ENCODE measurements around the gene UBTD1.

UBTD1 gene

DNA sequence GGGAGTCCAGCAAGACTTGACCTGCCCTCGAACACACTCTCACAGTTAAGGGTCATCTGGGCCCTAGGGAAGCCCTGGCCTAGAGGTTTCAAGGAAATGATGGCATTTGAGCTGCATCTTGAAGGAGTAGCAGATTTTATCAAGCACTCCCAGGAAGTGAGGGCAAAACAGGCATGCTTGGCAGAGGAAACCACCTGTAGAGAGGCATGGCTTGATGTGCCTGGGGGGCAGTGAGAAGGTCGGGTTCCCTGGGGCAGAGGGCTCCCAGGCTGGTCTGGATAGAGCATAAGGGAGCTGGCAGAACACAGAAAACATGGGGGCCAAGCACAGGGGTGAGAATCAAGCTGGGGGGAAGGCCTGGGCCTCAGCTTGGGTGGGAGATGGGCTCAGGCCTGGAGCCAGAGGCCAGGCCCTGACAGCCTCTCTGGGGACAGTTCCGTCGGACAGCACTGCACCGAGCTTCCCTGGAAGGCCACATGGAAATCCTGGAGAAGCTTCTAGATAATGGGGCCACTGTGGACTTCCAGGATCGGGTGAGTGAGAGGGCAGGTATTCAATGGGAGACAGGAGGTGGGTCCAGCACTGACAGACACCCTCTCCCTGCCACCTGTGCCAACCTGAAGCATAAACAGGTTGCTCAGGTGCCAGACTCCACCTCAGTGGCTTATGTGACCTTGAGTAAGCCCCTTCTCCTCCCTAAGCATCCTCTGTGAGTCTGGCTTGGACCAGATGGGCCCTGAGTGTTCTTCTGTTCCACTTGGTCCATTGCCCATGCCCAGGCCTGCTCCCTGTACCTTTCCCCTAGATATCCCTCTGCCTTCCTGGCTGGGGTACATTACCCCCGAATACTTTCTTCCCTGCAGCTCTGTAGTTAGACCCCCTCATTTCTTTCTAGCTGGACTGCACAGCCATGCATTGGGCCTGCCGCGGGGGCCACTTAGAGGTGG, 82.0 kb downstream of the UBTD1 start:
- no peak for FAIRE-seq
- no peak for DNase-seq (ENCODE audit: insufficient read length, low spot score)
- TF ChIP-seq, protein P1, sequence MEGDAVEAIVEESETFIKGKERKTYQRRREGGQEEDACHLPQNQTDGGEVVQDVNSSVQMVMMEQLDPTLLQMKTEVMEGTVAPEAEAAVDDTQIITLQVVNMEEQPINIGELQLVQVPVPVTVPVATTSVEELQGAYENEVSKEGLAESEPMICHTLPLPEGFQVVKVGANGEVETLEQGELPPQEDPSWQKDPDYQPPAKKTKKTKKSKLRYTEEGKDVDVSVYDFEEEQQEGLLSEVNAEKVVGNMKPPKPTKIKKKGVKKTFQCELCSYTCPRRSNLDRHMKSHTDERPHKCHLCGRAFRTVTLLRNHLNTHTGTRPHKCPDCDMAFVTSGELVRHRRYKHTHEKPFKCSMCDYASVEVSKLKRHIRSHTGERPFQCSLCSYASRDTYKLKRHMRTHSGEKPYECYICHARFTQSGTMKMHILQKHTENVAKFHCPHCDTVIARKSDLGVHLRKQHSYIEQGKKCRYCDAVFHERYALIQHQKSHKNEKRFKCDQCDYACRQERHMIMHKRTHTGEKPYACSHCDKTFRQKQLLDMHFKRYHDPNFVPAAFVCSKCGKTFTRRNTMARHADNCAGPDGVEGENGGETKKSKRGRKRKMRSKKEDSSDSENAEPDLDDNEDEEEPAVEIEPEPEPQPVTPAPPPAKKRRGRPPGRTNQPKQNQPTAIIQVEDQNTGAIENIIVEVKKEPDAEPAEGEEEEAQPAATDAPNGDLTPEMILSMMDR (IDR thresholded peaks at IDR 0.05; ENCODE audit: insufficient read depth, missing control alignments): no peak

DNA sequence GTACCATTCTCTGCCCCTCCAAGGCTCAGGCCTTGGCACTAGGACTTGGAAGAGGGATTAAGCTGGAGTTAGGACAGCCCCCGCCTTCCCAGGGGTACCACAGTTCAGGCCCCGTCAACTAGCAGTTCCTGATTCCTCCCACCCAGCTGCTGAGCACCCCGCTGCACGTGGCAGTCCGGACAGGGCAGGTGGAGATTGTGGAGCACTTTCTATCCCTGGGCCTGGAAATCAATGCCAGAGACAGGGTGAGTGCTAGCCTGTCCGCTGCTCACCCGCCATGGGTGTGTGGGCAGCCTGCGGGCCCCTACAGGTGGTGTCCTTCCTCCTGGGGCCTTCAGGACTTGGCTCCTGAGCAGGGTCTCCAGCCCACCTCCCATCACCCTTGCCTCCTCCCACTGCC, 83.4 kb downstream of the UBTD1 start:
- FAIRE-seq: no peak
- TF ChIP-seq, protein P1 (IDR thresholded peaks at IDR 0.05; ENCODE audit: insufficient read depth, missing control alignments): no peak
- no peak for DNase-seq (ENCODE audit: insufficient read length, low spot score)

DNA sequence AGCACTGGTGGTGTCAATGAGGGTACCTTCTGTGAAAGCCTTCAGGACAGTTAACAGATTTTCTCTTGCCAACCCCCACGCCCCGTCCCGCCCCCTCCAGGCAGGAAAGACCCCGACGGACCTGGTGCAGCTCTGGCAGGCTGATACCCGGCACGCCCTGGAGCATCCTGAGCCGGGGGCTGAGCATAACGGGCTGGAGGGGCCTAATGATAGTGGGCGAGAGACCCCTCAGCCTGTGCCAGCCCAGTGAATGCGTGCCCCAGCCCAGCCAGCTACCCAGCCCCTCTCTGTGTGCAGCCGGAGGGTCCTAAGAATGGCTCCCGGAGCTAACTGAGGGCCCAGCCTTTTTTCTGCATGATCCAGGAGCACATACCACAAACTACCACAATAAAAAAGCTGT, 84.8 kb downstream of the UBTD1 start:
- TF ChIP-seq, protein P1 (IDR thresholded peaks at IDR 0.05; ENCODE audit: insufficient read depth, missing control alignments): no peak
- DNase-seq (ENCODE audit: insufficient read length, low spot score) (no peak), FAIRE-seq (no peak)

DNA sequence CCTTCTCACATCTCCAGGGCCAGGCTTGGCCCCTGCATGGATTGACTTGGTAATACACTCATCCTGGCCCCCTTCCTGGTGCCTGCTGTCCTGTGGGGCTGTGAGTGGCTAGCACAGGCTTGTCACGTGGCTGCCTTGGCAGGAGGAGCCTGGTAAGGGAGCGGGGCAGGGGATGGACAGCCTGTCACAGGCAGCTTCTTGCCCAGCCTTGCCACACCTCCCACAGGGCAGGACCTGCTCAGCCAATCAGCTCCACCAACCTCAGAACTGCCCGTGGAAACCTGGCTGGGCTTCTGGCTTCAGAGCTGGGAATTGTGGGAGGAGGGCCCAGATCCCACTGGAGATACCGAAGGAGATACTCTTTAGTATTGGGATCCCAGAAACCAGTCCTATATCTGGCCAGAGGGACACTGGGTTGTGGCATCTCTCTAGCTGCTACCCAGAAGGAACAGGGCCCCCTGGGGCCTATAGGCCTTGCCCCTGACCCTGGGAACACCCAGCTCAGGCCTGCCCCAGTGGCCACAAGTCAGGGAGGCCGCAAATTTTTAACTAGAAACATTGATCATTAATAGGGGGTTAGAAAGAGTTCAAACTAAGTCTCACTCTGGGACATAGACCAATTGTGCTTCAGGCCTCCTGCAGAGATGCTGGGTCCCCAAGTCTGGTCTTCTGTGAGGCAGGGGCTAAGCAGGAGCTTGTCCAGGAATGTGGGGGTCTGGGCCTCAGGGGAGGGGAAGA, 85.5 kb downstream of the UBTD1 start, which contains the start of gene HOGA1:
TSS of gene HOGA1 (plus strand) at position 330 of the 738 bp plus-strand sequence. CDS start at position 645, 315 bp downstream.
- no peak for FAIRE-seq
- TF ChIP-seq, protein P1 (IDR thresholded peaks at IDR 0.05; ENCODE audit: insufficient read depth, missing control alignments): no peak
- no peak for DNase-seq (ENCODE audit: insufficient read length, low spot score)

DNA sequence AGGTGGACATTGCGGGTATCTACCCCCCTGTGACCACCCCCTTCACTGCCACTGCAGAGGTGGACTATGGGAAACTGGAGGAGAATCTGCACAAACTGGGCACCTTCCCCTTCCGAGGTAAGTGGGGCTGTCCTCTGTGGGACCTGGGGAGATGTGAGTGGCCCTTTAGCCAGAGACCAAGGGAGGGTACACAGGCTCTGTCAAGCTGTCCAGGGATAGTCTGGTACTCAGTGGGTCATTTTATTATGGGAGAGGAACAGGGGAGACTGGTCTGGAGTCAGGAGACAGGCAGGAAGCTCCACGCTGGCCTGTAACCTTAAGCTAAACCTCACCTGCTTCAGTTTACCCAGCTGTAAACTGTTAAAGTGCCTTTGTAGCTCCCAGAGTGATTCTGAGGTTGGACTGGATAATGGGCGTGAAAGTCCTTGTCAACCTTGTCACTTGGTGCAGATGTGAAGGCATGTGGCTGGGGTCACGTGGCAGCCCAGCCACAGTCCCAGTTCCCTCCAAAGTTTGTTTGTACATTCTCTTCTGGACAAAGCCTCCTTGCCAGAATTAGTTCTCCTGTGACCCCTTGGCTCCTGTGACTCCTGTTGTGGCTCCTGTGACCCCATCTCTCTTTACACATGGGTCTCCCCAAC, 86.2 kb downstream of the UBTD1 start:
- FAIRE-seq (no peak), DNase-seq (ENCODE audit: insufficient read length, low spot score) (no peak)
- TF ChIP-seq, protein P1 (IDR thresholded peaks at IDR 0.05; ENCODE audit: insufficient read depth, missing control alignments): no peak

DNA sequence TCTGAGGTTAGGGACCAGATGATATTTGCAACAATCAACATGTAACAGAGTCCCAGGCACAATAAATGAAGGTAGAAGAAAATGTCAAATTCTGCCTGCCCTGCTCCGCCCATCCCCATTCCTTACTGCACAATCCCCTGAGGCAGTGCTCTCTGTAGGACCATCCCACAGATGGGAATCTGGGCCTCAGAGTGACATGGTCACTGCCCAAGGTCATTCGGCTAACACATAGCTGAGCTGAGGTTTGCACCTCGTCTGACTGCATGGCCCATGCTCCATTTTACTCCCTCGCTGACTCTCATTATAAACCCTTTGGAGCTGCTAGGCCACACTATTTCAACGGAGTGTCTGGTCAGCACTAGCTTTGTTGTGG, 86.7 kb downstream of the UBTD1 start:
- DNase-seq (ENCODE audit: insufficient read length, low spot score) (no peak), FAIRE-seq (no peak)
- TF ChIP-seq, protein P1 (IDR thresholded peaks at IDR 0.05; ENCODE audit: insufficient read depth, missing control alignments): no peak
